GM21423 (cell line): ENCODE results near the gene FYN.
"Not testable (repeated sequence)": the region's sequence is repeated elsewhere in the genome, so short reads cannot be mapped to it uniquely, and the experiment has no call there.

Source experiments
- ATAC-seq: cut with Tn5 transposase; IDR thresholded peaks from one replicate; pipeline ENCODE4 v1.9.1; 2021; ENCODE audit warnings: mild to moderate bottlenecking, moderate library complexity; ENCODE audit not compliant: unreplicated experiment

FYN gene

GRCh38 chr6:111687652-111688051 lies 185.6 kb downstream of the FYN start:
- ATAC-seq = no peak

DNA sequence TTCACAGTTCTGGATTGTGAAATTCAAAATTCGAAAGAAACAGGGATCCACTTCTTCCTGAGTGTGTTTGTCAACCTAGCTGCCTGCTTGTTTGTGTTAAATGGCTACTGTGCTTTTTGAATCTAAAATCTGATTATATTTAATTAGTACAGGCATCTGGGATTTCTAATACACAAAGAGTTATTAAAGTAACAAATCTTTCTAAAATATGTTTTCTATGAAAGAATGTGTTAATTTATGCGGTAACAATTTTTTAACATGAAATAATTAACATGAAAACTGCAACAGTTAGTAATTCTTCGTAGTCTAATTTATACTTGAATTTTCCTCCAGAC lies 186.4 kb downstream of the FYN start:
- no peak for ATAC-seq

DNA sequence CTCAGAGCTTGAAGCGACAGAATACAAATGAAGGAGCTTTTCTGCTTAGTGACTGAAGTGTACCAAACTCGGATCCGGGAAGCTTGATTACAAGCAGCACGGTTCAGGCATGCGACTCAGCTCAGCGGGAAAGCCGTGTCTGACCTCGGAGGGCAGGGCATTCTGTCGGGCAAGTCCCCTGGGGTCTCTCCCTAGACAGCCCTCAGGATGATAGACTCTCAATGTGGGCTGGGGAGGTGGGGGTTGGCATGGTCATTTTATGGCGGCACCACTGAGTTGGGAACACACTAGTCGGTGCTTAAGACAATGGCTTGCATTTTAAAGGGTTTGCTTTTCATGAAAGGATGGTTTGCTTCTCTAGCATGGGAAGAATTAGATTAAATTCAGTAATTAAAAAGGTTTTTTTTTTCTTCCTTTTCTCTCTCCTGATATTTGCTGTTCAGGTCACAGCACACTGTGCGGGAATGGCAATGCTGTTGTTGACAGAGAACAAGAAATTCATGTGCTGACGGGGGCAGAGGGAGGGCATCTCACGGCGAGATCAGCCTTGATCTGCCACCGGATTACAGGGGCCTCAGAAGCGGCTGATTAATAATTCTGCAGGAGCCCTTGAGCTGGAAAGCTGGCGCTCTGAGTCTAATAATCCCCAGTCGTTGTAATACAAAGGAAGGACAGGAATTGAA lies 186.9 kb downstream of the FYN start:
- ATAC-seq = no peak

DNA sequence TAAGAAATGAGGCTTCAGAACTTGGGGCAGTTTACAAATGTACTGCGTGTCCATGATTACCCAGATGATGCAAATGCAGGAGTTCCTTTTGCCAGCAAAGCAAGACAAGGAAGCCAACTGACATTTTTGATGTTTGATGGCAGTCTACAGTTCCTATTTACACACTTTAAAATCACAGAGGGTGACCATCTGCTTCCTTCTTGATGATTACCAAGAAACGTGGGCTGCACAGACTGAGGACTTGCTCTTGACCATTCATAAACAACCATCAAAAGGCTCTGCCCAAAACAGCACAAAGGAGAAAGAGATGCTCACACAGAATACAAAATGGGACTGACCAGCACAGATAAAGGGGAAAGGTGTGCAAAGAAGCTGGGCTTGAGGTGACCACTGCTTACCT lies 187.7 kb downstream of the FYN start:
- no peak for ATAC-seq

GRCh38 chr6:111685058-111685457 lies 188.2 kb downstream of the FYN start:
- no peak for ATAC-seq

DNA sequence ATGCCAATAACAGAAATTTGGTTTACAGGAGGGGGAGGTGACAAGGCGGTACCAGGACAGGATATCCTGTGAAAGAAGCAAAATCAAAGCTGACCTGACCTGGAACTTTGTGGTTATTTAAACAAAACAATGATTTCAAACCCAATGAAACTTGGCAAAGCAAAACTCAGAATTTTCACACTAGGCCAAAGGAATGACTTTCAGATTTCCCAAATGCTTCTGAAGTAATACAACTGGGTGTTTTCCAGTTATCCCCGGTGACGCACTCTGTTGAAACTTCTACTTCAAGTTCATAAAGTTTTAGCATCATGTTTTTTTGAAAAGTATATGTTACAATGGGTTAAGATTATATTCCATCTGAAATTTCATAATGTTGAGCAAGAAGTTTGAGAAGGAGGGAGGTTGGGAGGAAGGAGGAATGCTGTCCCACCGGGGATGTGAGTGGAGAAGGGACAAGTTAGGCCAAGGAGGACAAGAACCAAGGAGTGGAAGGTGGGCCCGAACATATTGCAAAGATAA lies 189.4 kb downstream of the FYN start:
- no peak for ATAC-seq

GRCh38 chr6:111683157-111683556 lies 190.1 kb downstream of the FYN start:
- no peak for ATAC-seq

DNA sequence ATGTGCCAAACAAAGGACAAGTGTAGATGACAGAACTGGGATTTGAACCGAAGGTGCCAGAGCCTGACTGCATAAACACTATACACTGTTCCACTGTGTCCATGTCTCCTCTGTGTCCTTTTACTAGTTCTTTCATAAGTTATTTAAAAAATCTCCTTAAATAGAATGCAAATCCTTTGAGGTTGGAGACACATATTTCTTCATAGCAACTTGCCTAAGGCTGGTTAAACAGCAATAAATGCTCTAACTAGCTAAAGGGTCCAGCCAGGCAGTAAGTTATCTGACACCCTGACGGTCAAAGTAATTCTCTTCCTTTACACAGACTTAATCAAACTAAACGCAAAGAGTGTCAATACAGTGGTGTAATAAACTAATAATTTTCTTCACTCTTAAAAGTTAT lies 191.4 kb downstream of the FYN start:
- ATAC-seq = no peak

DNA sequence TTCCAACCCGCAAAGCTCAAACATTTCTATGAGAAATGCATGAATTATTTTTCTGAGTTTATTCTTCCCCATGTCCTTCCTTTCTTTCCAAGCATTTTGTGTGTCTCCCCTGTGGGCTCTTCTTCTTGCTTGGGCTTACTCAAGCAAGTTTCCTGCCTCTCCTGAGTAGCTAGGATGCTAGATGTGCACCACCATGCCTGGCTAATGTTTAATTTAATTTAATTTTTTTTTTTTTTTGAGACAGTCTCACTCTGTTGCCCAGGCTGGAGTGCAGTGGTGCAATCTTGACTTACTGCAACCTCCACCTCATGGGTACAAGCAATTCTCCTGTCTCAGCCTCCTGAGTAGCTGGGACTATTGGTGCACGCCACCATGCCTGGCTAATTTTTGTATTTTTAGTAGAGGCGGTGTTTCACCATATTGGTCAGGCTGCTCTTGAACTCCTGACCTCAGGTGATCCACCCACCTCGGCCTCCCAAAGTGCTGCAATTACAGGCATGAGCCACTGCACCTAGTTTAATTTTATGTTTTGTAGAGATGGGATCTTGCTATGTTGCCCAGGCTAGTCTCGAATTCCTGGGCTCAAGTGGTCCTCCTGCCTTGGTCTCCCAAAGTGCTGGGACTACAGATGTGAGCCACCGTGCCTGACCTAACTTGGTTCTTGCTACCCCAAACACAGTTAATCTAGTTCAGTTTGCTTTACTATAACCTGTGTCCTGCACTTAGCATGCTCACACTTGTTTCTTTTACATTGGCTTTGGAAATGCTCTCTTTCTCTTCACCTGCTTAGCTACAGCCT lies 192.2 kb downstream of the FYN start:
- not testable (repeated sequence) for ATAC-seq

- no peak for ATAC-seq
These were observed 193.1 kb downstream of the FYN start for GRCh38 chr6:111680015-111680712.

- no peak for ATAC-seq
These were observed 194.0 kb downstream of the FYN start for GRCh38 chr6:111679126-111679858.

DNA sequence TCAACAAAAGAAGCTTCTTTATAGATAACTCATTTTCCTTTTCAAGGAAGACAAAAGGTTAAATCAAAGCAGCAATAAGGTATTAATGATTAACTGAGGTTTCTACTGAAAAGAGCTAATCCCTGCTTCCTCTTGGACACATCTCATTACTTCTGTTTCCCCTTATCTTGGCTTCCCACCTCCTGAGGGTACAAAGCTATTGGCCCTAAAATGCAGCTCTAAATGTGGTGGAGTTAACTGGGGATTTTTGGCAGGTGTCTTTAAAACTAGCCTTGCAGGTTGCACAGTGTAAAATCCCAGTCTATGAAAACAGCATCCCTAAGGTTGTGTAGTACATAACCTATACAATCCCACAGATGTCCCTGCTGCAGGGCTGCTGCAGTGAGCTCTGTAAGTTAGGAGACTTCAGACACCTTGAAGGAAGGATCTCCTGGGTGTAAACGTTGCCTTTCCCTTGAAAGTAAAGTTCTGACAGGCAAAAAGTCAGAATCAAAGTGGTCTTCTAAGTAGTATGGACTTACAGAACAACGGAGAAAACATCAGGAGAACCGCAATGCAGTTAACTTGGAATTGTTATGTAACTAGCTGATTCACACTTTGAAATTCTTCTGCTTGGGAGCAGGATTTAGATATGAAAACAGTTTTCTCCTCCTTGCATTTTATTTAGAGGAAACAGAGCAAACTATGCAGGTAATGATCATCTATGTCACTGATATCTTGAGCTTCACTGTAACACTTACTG lies 195.8 kb downstream of the FYN start:
- no peak for ATAC-seq

GRCh38 chr6:111676383-111676782 lies 196.9 kb downstream of the FYN start:
- ATAC-seq = no peak

GRCh38 chr6:111674883-111675282 lies 198.4 kb downstream of the FYN start:
- ATAC-seq = no peak

GRCh38 chr6:111674413-111674812 lies 198.8 kb downstream of the FYN start:
- ATAC-seq = no peak

GRCh38 chr6:111673937-111674336 lies 199.3 kb downstream of the FYN start:
- ATAC-seq = no peak

DNA sequence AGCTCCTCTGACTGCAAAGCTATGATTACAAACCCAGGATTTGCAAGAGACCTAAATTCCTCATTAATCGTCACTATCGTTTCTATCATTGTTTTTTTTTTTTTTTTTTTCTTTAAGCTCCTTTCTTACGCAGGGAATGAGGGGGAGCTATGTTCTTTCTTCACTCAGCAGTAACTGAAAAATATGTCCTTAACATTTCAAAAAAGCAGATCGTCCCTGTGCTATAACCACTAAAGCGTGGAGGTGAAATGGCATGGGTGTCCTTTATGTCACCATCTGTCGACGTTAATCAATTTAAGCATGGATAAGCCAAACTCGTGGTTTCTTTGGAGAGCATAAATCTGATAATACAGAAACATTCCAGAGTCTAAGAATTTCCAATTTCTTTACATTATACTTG lies 199.7 kb downstream of the FYN start:
- ATAC-seq = no peak

DNA sequence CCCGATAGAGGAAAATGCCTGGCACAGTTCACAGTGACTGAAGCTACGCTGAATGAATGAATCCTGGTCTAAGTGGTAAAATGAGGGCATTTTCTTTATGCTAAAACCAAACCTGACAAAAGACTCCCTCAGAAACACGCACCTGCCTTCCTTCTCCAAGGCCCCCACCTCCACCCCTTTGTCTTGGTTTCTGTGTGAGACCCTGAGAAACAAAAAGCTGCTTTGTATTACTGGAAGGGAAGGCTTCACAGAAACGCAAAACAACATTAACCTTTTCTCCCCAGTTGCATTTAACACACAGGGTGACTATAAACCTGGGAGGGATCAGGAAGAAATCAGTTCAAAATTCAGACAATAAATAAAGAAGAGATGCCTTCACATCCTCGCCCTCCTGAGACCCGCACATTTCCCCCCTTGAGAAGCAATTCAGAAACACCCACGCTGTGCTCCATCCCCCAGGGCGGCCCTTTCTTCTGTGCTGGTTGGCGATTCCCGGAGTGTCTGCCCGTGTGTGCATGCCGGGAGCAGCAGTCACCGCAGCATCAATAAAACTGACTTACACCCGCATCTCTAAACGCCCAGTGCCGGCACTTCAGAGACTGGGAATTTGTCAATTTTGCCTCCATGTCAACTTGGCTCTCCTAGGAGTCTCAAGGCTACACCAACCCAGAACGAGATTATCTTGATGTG lies 200.3 kb downstream of the FYN start:
- ATAC-seq = no peak

GRCh38 chr6:111669326-111669725 lies 203.9 kb downstream of the FYN start:
- no peak for ATAC-seq

DNA sequence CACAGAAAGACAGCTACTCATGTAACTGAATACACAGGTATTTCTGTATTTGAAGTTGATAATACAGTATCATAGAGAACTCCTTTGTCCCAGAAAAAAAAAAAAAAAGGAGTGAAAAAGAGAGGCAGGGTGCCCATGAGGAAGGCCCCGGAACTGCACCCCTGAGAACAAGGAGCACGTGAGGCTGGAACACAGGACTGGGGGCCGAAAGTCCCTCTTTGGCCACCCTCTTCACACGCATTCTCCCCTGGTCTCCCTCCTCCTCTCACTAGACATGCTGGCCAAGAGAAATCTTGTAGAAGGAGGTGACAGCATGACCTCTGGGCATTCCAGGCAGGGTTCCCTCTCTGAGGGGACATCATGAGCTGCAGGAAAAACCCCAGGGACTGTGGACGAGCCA lies 204.8 kb downstream of the FYN start:
- ATAC-seq = no peak
